ENCODE results near the gene TDRD1.
"Not testable (repeated sequence)": the region's sequence is repeated elsewhere in the genome, so short reads cannot be mapped to it uniquely, and the experiment has no call there.

TDRD1 gene, protein sequence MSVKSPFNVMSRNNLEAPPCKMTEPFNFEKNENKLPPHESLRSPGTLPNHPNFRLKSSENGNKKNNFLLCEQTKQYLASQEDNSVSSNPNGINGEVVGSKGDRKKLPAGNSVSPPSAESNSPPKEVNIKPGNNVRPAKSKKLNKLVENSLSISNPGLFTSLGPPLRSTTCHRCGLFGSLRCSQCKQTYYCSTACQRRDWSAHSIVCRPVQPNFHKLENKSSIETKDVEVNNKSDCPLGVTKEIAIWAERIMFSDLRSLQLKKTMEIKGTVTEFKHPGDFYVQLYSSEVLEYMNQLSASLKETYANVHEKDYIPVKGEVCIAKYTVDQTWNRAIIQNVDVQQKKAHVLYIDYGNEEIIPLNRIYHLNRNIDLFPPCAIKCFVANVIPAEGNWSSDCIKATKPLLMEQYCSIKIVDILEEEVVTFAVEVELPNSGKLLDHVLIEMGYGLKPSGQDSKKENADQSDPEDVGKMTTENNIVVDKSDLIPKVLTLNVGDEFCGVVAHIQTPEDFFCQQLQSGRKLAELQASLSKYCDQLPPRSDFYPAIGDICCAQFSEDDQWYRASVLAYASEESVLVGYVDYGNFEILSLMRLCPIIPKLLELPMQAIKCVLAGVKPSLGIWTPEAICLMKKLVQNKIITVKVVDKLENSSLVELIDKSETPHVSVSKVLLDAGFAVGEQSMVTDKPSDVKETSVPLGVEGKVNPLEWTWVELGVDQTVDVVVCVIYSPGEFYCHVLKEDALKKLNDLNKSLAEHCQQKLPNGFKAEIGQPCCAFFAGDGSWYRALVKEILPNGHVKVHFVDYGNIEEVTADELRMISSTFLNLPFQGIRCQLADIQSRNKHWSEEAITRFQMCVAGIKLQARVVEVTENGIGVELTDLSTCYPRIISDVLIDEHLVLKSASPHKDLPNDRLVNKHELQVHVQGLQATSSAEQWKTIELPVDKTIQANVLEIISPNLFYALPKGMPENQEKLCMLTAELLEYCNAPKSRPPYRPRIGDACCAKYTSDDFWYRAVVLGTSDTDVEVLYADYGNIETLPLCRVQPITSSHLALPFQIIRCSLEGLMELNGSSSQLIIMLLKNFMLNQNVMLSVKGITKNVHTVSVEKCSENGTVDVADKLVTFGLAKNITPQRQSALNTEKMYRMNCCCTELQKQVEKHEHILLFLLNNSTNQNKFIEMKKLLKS

DNA sequence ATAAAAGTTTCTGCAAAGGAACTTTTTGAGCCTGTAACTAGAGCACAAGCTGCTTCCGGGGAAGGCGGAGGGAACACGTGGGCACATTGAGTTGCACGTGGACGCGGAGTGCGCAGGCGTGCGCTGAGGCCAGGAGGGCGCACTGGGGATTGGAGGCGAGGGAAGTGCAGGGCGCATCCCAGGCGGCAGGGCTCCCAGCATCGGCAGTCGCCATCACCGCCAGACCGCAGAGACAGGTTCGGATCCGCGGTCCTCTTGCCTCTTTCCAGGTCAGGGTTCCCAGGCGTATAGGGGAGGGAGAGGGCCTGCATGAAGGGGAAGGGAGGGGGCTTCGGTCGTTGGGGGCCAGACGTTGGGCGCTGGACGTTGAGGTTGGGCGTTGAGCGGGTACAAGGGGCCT, at the start of gene TDRD1:
TSS of gene TDRD1 (plus strand) at position 206 of the 400 bp plus-strand sequence. CDS start 8,479 bp downstream, outside the sequence.
- no peak for DNase-seq

GRCh38 chr10:114131094-114131493, 48.1 kb upstream of the TDRD1 start:
- no peak for DNase-seq

DNA sequence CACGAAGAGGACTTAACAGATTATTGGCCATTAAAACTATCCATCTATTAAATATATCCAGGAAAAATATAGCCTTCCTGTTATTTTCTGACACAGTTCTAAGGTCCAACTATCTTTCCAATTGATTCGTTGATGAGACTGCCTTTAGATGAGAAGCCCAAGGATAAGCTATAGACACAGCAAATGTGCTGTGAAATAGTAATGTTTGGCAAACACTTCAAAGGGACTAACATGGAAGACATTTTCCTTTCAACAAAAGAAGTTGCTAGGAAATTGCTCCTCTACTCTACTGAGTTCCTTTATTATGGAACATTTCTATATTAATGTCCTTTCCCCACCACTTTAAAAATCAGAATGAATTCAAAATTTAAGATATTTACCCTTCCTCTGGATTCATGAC, 43.7 kb upstream of the TDRD1 start:
- no peak for DNase-seq

DNA sequence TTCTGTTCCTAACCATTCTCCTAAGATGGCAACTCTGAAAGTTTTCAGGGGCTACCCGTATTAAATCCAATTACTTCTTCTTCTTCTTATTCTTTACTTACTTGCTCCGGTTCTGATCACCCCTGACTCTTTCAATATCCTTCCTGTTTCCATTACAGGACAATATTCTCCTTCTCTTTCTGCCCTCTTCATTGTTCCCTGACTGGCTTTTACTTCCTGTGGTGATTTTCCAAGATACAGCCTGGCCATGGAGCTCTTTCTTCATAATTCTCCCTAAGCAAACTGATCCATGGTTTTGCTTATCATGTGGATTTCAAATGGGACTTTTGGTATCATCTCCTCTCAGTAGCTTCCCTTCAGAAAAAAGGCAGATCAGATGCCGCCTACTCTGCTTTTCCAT, 40.6 kb upstream of the TDRD1 start:
- DNase-seq, result no peak

- no peak for DNase-seq
These were observed 39.1 kb upstream of the TDRD1 start for GRCh38 chr10:114140036-114140435.

GRCh38 chr10:114140827-114141226, 38.3 kb upstream of the TDRD1 start:
- DNase-seq, result not testable (repeated sequence)

GRCh38 chr10:114142018-114142417, 37.1 kb upstream of the TDRD1 start:
- DNase-seq, result peak; percentile 38

DNA sequence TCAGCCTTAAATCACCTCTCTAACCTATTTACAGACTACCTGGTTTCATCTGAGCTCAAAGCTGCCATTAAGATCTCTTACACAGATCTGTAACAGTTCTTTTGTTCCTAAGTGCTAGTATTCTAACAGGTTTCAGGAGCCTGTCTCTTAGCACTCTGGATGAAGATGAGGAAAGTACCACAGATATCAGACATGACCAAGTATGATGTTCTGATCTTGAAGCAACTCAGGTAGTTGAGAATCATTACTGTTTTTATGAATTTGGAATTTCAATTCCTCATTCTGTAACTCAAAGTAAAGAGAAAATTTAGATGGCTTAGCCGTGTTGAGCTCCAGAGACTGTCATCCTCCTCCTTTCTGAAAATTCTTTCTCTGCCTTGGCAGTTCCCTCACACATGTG, 36.0 kb upstream of the TDRD1 start:
- no peak for DNase-seq

GRCh38 chr10:114149476-114149875, 29.7 kb upstream of the TDRD1 start:
- DNase-seq, result not testable (repeated sequence)

GRCh38 chr10:114151486-114151885, 27.7 kb upstream of the TDRD1 start:
- DNase-seq, result no peak

- no peak for DNase-seq
These were observed 27.3 kb upstream of the TDRD1 start for GRCh38 chr10:114151892-114152291.

DNA sequence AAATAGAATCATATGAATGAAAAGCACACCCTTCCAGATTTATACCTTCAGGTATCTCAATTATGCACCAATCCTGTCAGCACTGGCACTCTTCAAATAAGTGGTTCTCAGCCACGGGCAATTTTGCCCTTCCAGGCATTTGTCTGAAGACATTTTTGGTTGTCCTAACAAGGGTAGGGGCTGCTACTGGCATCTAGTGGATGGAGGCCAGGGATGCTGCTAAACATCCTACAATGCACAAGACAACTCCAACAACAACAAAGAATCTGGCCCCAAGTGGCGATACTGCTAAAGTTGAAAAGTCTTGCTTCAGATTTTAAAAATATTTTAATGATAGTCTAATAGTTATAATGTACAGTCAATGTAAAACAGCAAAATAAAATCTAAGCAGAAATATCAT, 21.2 kb upstream of the TDRD1 start:
- no peak for DNase-seq

DNA sequence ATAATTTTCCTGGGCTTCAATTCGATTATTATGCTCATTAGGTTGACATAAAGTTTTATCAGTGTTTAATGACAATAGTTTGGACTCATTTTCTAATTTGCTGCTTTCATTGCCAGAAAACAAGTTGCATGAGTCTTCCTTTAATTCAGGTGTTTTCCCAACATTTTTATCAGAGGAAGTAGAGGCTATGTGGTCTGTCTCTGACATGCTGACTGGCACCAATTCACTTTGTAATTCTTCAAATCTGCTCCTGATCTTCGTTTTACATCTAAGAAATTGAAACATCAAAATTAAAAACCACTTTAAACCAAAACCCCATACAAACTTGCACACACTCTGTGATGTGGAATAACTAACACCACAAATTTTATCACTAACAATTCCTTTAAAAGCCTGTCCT, 16.1 kb upstream of the TDRD1 start:
- no peak for DNase-seq

DNA sequence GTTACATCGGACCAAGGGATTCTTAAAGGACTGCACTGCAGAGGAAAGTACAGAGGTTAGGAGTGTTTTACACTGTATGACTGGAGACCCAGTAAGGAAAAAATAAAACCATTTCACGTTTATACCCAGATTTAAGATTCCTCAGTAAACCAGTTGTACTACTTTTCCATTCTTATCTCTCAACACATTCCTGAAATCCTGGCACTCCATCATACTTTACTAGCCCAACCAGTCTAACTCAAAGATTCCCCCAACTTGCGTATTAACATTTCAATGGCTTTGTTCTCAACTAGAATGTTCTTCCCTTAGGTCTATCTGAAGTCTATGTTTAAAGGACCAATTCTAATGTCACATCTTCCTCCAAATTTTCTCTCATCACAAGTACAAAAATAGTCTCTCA, 13.1 kb upstream of the TDRD1 start:
- DNase-seq, result no peak

DNA sequence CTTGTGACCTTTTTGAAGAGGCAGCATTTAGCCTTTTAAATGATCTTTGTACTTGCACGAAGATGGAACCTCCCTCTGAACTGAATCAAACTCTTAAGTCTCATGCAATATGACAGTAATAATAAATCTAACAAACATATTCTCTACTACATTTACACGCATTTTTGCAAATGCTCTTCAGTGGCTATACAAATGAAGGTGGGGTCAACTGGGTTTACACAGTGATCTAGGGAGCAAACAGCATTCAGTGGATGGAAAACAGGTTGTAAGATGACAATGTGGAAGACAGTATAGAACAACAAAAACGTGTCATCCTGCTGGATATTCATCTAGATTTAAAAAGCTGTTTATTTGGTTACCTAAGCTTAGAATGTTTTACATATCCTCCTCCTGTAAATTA, 12.7 kb upstream of the TDRD1 start:
- no peak for DNase-seq

GRCh38 chr10:114167985-114168384, 11.2 kb upstream of the TDRD1 start:
- no peak for DNase-seq

GRCh38 chr10:114168450-114169009, 10.6 kb upstream of the TDRD1 start:
- DNase-seq, result no peak

DNA sequence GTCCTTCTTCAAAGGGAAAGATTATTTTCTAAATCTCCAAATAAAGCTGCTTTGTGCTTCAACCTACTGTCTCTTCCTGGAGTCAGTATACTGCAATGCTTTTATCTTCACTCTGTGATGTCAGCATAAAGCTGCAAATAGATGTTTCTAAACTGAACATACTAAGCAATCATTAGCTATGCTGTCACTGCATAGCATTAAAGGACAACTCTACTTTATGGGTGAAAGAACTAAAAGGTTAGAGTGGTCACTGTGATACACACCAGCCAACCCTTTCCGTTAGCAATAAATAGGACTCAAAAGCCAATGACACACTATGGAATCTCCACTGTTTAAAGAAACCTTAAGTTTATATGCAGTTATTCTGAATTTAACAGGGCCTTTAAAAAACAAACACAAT, 6.9 kb upstream of the TDRD1 start:
- no peak for DNase-seq

DNA sequence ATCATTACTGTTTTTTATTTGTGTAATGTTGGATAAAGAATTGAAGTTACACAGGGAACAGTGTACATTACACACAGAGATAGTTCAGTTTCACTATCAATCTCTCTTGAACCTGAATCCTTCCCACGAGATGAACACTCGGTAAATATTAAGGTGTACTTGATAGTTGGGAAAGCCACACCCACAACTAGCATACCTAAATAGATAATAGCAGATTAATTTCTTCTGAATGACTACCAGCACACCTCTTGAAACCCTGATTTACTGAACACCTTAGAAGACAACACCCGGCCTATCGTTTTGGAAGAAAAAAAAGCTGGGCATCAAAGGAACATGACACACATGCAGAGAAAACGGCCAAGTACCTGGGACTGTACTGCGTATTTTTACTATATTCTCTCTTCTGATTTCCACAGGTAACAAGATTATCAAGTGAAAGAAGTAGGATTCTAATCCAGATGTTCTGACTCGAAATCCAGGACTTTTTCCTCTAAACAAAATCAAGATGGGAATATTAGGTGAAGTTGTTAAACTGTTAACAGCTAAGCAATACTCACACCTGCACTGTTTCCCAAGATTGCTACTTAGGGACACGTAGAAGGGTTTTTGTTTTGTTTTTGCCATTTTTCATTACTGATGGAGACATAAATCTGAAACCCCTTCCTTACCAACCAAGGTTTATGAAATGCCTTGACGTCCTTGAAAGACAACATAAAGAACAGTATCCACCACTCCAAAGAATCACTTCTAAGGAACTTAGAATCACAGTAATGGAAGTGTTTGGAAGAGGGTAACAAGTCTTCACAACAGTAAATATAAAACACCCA, 6.2 kb upstream of the TDRD1 start:
- no peak for DNase-seq

DNA sequence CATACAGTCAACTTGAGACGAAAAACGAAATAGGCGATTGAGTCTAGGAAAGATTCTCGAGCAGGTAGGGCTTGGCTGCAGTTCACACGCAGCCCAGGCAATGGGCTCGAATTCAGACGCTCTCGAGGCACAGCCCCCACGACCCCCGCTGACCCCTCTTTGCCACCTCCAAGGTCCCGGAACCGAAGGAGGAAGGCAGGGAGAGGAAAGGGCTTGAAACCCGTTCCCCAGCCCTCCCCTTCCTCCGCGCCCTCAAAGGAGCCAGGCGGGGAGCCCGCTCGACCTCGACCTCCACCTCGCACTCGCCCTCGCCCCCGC, 5.6 kb upstream of the TDRD1 start:
- DNase-seq, result no peak

- peak; percentile 99 for DNase-seq
These were observed 5.0 kb upstream of the TDRD1 start, which contains the start of gene CCDC186 for GRCh38 chr10:114173921-114174694. Gene CCDC186, minus strand, starts transcription at chr10:114174203. Its CDS starts 10,935 bp downstream, at chr10:114163268.
